ENCODE data around the gene MLN. TPM values are rescaled to one million over a fixed set of nuclear protein-coding genes. Genes with fewer than 3 reads are reported as not detected.

The MLN gene
- total and polyA plus RNA-seq, 2 experiments from 2014 or later = not detected

DNA sequence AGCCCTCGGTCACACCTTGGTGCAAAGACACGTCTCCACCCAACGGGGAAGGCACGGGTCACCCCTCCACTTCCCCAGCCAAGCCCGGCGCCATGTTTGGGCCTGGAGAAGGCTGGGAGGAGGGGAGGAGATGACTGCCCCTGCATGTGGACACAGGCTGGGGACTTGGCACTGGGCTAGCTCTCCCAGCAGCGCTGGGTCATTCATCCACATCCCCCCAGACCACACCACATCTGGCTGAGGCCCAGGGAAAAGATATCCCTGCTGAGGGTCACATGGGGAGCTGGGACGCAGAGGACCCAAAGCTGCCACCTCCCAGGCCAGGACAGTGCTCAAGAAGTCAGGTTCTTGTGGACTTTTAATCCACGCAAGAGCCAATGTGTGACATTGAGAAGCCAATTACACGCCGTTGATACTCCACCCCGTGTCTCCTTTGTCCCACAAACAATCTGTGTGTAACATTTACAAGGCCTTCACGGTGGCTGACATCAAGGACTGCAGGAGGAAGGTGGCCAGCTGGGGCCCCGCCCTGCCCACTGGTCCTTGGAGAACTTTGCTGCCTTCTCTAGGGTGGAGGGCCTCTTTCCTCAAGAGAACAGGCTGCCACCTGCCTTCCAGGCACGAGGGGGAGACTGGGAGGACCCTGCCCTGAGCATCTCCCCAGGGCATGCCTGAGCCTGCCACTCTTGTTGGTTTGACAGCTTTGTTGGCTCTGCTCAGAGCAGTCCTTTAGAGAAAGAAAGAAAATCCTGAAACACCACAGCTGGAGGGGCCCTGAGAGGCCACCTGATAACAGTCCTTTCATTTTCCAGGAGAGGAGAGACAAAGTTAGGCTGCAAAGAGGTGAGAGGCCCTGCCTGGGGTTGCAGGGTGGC, 51.8 kb downstream of the MLN start:
- Histone ChIP-seq H4K20me1 (replicated peaks; ENCODE audit: insufficient read depth) (no peaks in the 10 kb centered on the region), H2AFZ (no peak overlapping the region), H3F3A (replicated peaks; ENCODE audit: low read depth) (no peaks in the 10 kb centered on the region), H3K4me3 (no peak overlapping the region), H3K4me1 (ENCODE audit: insufficient read depth) (no peaks in the 10 kb centered on the region), H3K36me3 (ENCODE audit: insufficient read depth) (no peaks in the 10 kb centered on the region), H3K79me2 (replicated peaks; ENCODE audit: insufficient read depth) (no peaks in the 10 kb centered on the region), H3K27me3 (ENCODE audit: insufficient read depth) (no peaks in the 10 kb centered on the region), H3K9me2 (ENCODE audit: insufficient read depth) (no peaks in the 10 kb centered on the region), H3K4me2 (no peak overlapping the region), H3K27ac (ENCODE audit: low read depth) (no peak overlapping the region)
- TF ChIP-seq CREB1 (CRISPR knock-in tag; IDR thresholded peaks at IDR 0.05; ENCODE audit: low read depth) = no peak
- TF ChIP-seq STAT1 (IDR thresholded peaks at IDR 0.05; ENCODE audit: unreplicated experiment) = no peak
- no peak for TF ChIP-seq JUNB (IDR thresholded peaks at IDR 0.05; ENCODE audit: unreplicated experiment)
- no peak for TF ChIP-seq EZH2 (IDR thresholded peaks at IDR 0.05; ENCODE audit: low read depth, unreplicated experiment)
- TF ChIP-seq ZNF331 (CRISPR knock-in tag; IDR thresholded peaks at IDR 0.05; ENCODE audit: low read depth) = no peak
- no peak for TF ChIP-seq POLR2AphosphoS5 (IDR thresholded peaks at IDR 0.05; ENCODE audit: low read depth)
- no peak for TF ChIP-seq EZH2phosphoT487 (IDR thresholded peaks at IDR 0.05; ENCODE audit: unreplicated experiment)
- no peak for TF ChIP-seq ZNF114 (CRISPR knock-in tag; IDR thresholded peaks at IDR 0.05)
- TF ChIP-seq, protein P1, sequence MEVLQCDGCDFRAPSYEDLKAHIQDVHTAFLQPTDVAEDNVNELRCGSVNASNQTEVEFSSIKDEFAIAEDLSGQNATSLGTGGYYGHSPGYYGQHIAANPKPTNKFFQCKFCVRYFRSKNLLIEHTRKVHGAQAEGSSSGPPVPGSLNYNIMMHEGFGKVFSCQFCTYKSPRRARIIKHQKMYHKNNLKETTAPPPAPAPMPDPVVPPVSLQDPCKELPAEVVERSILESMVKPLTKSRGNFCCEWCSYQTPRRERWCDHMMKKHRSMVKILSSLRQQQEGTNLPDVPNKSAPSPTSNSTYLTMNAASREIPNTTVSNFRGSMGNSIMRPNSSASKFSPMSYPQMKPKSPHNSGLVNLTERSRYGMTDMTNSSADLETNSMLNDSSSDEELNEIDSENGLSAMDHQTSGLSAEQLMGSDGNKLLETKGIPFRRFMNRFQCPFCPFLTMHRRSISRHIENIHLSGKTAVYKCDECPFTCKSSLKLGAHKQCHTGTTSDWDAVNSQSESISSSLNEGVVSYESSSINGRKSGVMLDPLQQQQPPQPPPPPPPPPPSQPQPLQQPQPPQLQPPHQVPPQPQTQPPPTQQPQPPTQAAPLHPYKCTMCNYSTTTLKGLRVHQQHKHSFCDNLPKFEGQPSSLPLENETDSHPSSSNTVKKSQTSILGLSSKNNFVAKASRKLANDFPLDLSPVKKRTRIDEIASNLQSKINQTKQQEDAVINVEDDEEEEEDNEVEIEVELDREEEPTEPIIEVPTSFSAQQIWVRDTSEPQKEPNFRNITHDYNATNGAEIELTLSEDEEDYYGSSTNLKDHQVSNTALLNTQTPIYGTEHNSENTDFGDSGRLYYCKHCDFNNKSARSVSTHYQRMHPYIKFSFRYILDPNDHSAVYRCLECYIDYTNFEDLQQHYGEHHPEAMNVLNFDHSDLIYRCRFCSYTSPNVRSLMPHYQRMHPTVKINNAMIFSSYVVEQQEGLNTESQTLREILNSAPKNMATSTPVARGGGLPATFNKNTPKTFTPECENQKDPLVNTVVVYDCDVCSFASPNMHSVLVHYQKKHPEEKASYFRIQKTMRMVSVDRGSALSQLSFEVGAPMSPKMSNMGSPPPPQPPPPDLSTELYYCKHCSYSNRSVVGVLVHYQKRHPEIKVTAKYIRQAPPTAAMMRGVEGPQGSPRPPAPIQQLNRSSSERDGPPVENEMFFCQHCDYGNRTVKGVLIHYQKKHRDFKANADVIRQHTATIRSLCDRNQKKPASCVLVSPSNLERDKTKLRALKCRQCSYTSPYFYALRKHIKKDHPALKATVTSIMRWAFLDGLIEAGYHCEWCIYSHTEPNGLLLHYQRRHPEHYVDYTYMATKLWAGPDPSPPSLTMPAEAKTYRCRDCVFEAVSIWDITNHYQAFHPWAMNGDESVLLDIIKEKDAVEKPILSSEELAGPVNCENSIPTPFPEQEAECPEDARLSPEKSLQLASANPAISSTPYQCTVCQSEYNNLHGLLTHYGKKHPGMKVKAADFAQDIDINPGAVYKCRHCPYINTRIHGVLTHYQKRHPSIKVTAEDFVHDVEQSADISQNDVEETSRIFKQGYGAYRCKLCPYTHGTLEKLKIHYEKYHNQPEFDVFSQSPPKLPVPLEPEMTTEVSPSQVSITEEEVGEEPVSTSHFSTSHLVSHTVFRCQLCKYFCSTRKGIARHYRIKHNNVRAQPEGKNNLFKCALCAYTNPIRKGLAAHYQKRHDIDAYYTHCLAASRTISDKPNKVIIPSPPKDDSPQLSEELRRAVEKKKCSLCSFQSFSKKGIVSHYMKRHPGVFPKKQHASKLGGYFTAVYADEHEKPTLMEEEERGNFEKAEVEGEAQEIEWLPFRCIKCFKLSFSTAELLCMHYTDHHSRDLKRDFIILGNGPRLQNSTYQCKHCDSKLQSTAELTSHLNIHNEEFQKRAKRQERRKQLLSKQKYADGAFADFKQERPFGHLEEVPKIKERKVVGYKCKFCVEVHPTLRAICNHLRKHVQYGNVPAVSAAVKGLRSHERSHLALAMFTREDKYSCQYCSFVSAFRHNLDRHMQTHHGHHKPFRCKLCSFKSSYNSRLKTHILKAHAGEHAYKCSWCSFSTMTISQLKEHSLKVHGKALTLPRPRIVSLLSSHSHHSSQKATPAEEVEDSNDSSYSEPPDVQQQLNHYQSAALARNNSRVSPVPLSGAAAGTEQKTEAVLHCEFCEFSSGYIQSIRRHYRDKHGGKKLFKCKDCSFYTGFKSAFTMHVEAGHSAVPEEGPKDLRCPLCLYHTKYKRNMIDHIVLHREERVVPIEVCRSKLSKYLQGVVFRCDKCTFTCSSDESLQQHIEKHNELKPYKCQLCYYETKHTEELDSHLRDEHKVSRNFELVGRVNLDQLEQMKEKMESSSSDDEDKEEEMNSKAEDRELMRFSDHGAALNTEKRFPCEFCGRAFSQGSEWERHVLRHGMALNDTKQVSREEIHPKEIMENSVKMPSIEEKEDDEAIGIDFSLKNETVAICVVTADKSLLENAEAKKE (CRISPR knock-in tag; IDR thresholded peaks at IDR 0.05) = no peak
- TF ChIP-seq, protein P2, sequence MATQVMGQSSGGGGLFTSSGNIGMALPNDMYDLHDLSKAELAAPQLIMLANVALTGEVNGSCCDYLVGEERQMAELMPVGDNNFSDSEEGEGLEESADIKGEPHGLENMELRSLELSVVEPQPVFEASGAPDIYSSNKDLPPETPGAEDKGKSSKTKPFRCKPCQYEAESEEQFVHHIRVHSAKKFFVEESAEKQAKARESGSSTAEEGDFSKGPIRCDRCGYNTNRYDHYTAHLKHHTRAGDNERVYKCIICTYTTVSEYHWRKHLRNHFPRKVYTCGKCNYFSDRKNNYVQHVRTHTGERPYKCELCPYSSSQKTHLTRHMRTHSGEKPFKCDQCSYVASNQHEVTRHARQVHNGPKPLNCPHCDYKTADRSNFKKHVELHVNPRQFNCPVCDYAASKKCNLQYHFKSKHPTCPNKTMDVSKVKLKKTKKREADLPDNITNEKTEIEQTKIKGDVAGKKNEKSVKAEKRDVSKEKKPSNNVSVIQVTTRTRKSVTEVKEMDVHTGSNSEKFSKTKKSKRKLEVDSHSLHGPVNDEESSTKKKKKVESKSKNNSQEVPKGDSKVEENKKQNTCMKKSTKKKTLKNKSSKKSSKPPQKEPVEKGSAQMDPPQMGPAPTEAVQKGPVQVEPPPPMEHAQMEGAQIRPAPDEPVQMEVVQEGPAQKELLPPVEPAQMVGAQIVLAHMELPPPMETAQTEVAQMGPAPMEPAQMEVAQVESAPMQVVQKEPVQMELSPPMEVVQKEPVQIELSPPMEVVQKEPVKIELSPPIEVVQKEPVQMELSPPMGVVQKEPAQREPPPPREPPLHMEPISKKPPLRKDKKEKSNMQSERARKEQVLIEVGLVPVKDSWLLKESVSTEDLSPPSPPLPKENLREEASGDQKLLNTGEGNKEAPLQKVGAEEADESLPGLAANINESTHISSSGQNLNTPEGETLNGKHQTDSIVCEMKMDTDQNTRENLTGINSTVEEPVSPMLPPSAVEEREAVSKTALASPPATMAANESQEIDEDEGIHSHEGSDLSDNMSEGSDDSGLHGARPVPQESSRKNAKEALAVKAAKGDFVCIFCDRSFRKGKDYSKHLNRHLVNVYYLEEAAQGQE (IDR thresholded peaks at IDR 0.05; ENCODE audit: unreplicated experiment) = no peak
- TF ChIP-seq, protein P3, sequence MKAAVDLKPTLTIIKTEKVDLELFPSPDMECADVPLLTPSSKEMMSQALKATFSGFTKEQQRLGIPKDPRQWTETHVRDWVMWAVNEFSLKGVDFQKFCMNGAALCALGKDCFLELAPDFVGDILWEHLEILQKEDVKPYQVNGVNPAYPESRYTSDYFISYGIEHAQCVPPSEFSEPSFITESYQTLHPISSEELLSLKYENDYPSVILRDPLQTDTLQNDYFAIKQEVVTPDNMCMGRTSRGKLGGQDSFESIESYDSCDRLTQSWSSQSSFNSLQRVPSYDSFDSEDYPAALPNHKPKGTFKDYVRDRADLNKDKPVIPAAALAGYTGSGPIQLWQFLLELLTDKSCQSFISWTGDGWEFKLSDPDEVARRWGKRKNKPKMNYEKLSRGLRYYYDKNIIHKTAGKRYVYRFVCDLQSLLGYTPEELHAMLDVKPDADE (IDR thresholded peaks at IDR 0.05) = no peak
- no peak for TF ChIP-seq NANOG (IDR thresholded peaks at IDR 0.05; ENCODE audit: borderline replicate concordance)
- TF ChIP-seq, protein P4, sequence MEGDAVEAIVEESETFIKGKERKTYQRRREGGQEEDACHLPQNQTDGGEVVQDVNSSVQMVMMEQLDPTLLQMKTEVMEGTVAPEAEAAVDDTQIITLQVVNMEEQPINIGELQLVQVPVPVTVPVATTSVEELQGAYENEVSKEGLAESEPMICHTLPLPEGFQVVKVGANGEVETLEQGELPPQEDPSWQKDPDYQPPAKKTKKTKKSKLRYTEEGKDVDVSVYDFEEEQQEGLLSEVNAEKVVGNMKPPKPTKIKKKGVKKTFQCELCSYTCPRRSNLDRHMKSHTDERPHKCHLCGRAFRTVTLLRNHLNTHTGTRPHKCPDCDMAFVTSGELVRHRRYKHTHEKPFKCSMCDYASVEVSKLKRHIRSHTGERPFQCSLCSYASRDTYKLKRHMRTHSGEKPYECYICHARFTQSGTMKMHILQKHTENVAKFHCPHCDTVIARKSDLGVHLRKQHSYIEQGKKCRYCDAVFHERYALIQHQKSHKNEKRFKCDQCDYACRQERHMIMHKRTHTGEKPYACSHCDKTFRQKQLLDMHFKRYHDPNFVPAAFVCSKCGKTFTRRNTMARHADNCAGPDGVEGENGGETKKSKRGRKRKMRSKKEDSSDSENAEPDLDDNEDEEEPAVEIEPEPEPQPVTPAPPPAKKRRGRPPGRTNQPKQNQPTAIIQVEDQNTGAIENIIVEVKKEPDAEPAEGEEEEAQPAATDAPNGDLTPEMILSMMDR (conservative IDR thresholded peaks at IDR 0.05; ENCODE audit: low read depth in 2 of 2) = no peak
- Mint-ChIP-seq H3K36me3 (ENCODE audit: low read depth) (no peaks in the 10 kb centered on the region), H3K4me3 (no peak overlapping the region), H3K27ac (no peak overlapping the region), H3K27me3 (ENCODE audit: insufficient read depth, low read depth, poor library complexity) (peaks cover 15% of the 10 kb centered on the region), H3K4me1 (peaks cover 12% of the 10 kb centered on the region), H3K9me3 (no peaks in the 10 kb centered on the region; the same call in 2 of the 3 replicates)
- ATAC-seq = peak; percentile 15; the same call in 2 of the 3 replicates
- no peak for DNase-seq (ENCODE audit: low spot score)
